PC-3 (cell line): Measurements from ENCODE around the gene NELFE.
"Not testable (repeated sequence)": the region's sequence is repeated elsewhere in the genome, so short reads cannot be mapped to it uniquely, and the experiment has no call there.

Source experiments
- EZH2 ChIP-seq: fragments of 300-600 bp; sonication (generic); IDR thresholded peaks from one replicate; pipeline ENCODE4 v1.6.1; 2017; ENCODE audit warnings: antibody characterized with exemption, mild to moderate bottlenecking, low read length; ENCODE audit not compliant: unreplicated experiment
- EZH2phosphoT487 ChIP-seq: fragments of 300-600 bp; sonication (generic); IDR thresholded peaks from 2 replicates; pipeline ENCODE4 v1.6.1; 2018; ENCODE audit warnings: mild to moderate bottlenecking, antibody characterized with exemption, low read length, borderline replicate concordance
- TF ChIP-seq, protein P1 (sequence below): fragments of 300-600 bp; sonication (generic); conservative IDR thresholded peaks from 2 replicates; pipeline ENCODE4 v1.5.1; 2017; ENCODE audit warnings: antibody characterized with exemption, low read depth, mild to moderate bottlenecking, low read length

DNA sequence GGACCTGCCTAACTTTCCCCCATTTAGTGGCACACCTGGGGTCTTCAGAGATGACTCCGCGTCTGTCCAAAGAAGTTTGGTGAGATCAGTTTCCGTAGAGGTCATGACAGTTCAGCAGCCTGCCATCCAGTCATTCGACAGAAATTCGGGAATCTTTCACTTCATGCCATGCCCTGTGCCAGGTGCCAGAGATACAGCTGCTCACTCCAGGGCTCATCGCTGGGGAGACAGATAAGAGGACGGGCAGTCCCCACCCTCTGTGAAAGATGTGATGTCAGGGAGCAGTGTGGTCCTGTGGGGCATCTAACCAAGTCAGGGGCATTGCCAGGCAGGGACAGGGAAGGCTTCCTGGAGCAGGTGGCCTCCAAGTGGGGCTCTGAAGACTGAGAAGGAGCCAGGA lies 44.5 kb upstream of the NELFE start:
- not testable (repeated sequence) for TF ChIP-seq EZH2, EZH2phosphoT487
- TF ChIP-seq, protein P1, sequence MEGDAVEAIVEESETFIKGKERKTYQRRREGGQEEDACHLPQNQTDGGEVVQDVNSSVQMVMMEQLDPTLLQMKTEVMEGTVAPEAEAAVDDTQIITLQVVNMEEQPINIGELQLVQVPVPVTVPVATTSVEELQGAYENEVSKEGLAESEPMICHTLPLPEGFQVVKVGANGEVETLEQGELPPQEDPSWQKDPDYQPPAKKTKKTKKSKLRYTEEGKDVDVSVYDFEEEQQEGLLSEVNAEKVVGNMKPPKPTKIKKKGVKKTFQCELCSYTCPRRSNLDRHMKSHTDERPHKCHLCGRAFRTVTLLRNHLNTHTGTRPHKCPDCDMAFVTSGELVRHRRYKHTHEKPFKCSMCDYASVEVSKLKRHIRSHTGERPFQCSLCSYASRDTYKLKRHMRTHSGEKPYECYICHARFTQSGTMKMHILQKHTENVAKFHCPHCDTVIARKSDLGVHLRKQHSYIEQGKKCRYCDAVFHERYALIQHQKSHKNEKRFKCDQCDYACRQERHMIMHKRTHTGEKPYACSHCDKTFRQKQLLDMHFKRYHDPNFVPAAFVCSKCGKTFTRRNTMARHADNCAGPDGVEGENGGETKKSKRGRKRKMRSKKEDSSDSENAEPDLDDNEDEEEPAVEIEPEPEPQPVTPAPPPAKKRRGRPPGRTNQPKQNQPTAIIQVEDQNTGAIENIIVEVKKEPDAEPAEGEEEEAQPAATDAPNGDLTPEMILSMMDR = not testable (repeated sequence)
